SH-SY5Y (cell line): ENCODE results near the gene POLG2.

Source experiments
- GATA2 ChIP-seq: IDR thresholded peaks from 2 replicates; pipeline ENCODE4 v1.6.1; 2011; ENCODE audit warnings: mild to moderate bottlenecking, low read depth, low read length
- GATA3 ChIP-seq: IDR thresholded peaks from 2 replicates; pipeline ENCODE4 v1.6.1; 2011; ENCODE audit warnings: low read depth, mild to moderate bottlenecking, low read length, moderate library complexity

- no peak for TF ChIP-seq GATA2
- no peak for TF ChIP-seq GATA3
Observed at GRCh38 chr17:64540118-64540776, 43.4 kb upstream of the POLG2 start.
